IPS-18a (cell line): ENCODE results near the gene TTBK1.

Experiments
- H3K27ac ChIP-seq: one replicate; pipeline ENCODE4 v1.5.1; 2013; ENCODE audit warnings: low read length
- H3K27me3 ChIP-seq: one replicate; pipeline ENCODE4 v1.6.1; 2013; ENCODE audit warnings: mild to moderate bottlenecking, low read length; ENCODE audit not compliant: control insufficient read depth, insufficient read depth
- H3K36me3 ChIP-seq: one replicate; pipeline ENCODE4 v1.6.1; 2013; ENCODE audit warnings: low read depth, low read length; ENCODE audit not compliant: control insufficient read depth
- H3K4me1 ChIP-seq: one replicate; pipeline ENCODE4 v1.6.1; 2013; ENCODE audit warnings: low read depth, low read length; ENCODE audit not compliant: control insufficient read depth
- H3K4me3 ChIP-seq: one replicate; pipeline ENCODE4 v1.5.1; 2013; ENCODE audit warnings: low read length
- H3K9ac ChIP-seq: one replicate; pipeline ENCODE4 v1.6.1; 2013; ENCODE audit warnings: mild to moderate bottlenecking, low read length, moderate library complexity
- H3K9me3 ChIP-seq: one replicate; pipeline ENCODE4 v1.6.1; 2013; ENCODE audit warnings: low read depth, low read length; ENCODE audit not compliant: control insufficient read depth

The TTBK1 gene

DNA sequence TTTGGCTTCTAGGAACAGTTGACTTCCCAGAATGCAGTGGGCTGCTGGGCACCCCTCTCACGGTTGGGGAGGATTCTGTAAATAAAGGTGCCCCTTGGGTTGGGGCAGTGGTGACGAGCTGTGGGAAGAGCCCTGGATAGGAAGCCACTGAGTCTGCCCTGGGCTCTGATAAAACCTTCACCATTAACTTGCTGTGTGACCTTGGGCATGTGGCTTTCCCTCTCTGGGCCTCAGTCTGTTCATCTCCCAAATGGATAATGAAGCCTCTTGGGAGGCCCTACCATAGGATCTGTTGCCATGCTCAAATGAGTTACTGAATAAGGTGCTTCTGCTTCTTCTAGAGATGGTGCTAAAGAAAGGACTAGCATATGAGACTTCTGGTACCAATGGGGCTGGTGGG is 61.6 kb downstream of the TTBK1 start:
- Histone ChIP-seq H3K9ac (no peak overlapping the region), H3K4me1 (peaks cover 16% of the 10 kb centered on the region), H3K27me3 (peaks cover 5% of the 10 kb centered on the region), H3K4me3 (no peak overlapping the region), H3K36me3 (no peaks in the 10 kb centered on the region), H3K9me3 (no peaks in the 10 kb centered on the region), H3K27ac (no peak overlapping the region)

DNA sequence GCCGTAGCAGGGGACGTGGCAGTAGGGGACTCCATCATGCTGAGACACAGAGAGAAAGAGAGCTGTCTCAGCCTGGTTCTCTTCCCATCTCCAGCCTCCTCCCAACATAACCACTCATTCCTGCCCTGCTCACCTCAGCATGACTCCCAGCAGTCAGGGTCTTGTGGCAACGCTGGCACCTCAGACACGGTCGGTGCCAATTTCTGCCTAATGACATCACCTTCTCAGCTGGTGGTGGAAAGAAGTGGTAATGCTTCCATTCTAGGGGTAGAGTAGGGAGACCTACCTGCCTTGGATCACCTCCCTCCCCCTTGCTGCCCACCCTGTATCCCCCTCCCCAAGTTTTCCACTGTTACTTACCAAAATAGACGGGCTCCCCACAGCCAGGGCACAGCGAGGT is 62.8 kb downstream of the TTBK1 start:
- Histone ChIP-seq H3K9me3 (no peaks in the 10 kb centered on the region), H3K4me1 (peaks cover 16% of the 10 kb centered on the region), H3K36me3 (no peaks in the 10 kb centered on the region), H3K4me3 (no peak overlapping the region), H3K9ac (no peak overlapping the region), H3K27ac (no peak overlapping the region), H3K27me3 (peaks cover 5% of the 10 kb centered on the region)

DNA sequence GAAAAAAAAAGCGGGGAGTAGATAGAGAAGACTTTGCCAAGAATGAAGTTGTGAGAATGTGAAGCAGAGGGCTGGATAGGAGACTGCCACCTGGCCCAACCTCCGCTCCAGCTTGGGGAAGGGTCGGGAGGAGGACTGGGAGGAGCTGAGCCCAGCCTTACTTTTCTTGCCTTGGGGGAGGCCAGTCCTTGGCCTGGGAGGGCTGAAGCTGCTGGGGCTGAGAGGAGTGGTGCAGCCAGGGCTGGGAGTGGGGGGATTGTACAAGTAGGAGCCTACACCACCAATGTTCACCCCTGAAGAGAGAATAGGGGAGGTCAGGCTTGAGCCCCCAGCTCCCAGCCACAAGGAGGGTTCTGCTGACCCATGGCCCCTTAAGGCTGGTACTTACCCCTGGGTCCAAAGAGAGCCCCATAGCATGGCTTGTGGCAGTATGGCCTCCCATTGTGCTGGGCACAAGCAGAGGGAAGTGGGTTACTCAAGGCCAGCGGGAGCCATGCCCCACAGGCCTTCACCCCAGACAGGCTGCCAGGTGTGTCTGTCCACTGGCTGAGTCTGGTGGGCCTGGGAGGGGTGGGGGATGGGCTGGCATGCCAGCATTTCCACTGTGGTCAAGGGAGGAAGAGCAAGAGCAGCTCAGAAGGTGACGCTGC is 64.3 kb downstream of the TTBK1 start:
- Histone ChIP-seq H3K27me3 (peaks cover 5% of the 10 kb centered on the region), H3K9ac (no peak overlapping the region), H3K4me3 (peak overlapping the region; percentile 67), H3K9me3 (no peaks in the 10 kb centered on the region), H3K27ac (no peak overlapping the region), H3K36me3 (no peaks in the 10 kb centered on the region), H3K4me1 (peaks cover 16% of the 10 kb centered on the region)

DNA sequence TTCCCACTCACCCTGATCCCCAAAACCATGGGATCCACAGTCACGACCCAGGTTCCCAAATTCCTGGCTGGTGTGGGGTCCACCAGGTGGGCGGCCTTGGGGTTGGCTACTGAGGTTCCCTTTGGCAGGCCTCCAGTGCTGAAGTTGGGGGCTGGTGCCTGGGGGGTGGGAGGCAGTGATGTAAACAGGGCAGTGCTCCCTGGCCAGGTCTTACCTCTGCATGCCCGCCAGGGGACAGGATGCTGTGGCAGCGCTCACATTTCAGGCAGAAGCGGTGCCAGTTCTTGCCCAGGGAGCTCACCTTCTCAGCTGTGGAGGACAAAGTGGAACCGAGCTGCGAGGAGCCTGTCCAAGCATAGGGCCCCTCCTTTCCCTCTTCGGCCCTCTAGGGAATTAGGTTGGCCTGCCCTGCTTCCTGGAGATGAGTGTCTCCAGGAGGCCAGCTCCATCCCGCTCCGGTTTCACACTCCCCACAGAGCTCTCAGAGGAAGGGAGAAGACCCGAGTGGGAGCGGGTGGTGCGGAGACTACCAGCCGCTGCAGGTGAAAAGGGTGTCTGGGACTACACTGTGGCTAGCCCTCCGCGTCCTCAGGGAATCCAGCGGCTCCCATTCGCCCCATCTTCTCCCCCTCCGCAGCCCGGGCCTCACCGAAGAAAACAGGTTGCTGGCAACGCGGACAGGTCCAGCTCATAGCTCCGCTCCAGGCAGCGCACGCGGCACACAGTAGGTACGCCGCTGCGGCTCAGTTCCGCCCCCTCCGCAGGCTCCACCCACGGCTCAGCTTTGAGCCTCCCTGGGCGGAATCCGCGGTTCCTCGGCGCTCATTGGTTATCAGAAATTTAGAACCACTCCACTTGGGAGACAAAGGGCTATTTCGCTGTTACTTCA is 65.1 kb downstream of the TTBK1 start, which contains the start of gene CRIP3:
CRIP3 (minus strand) TSS at position 726 of the 889 bp plus-strand sequence; CDS start at position 692, 34 bp downstream.
- Histone ChIP-seq H3K4me1 (peaks cover 16% of the 10 kb centered on the region), H3K4me3 (peak within 1 kb of the TSS; percentile 67), H3K27ac (no peak within 1 kb of the TSS), H3K9me3 (no peaks in the 10 kb centered on the region), H3K9ac (peak within 1 kb of the TSS; percentile 74), H3K36me3 (no peaks in the 10 kb centered on the region), H3K27me3 (peaks cover 5% of the 10 kb centered on the region)

- Histone ChIP-seq H3K4me1 (peaks cover 16% of the 10 kb centered on the region), H3K9ac (peak overlapping the region; percentile 74), H3K27ac (no peak overlapping the region), H3K4me3 (peak overlapping the region; percentile 67), H3K27me3 (peaks cover 5% of the 10 kb centered on the region), H3K9me3 (no peaks in the 10 kb centered on the region), H3K36me3 (no peaks in the 10 kb centered on the region)
Measured at GRCh38 chr6:43308990-43309477, 65.8 kb downstream of the TTBK1 start.

DNA sequence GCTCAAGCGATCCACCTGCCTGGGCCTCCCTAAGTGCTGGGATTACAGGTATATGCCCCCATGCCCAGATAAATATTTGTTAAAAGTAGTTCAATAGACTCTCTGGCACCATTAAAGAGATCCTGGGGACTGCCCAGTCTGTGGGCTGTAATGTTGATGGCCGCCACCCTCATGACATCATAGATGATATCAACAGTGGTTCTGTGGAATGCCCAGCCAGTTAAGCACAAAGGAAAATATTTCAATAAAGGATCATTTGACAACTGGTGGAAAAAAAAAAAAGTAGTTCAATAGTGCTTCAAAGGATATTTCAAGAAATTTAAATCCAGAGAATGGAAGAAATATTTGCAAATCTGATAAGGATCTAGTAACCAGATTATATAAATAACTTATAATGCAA is 66.9 kb downstream of the TTBK1 start:
- peaks cover 15% of the 10 kb centered on the region for H3K4me1 ChIP-seq
- H3K27ac ChIP-seq, result no peak overlapping the region
- H3K27me3 ChIP-seq, result peaks cover 5% of the 10 kb centered on the region
- no peaks in the 10 kb centered on the region for H3K9me3 ChIP-seq
- no peak overlapping the region for H3K4me3 ChIP-seq
- H3K36me3 ChIP-seq, result no peaks in the 10 kb centered on the region
- no peak overlapping the region for H3K9ac ChIP-seq

GRCh38 chr6:43310624-43311023 is 67.3 kb downstream of the TTBK1 start:
- Histone ChIP-seq H3K27me3 (peaks cover 5% of the 10 kb centered on the region), H3K4me1 (peaks cover 11% of the 10 kb centered on the region), H3K9ac (no peak overlapping the region), H3K36me3 (no peaks in the 10 kb centered on the region), H3K27ac (no peak overlapping the region), H3K4me3 (no peak overlapping the region), H3K9me3 (no peaks in the 10 kb centered on the region)

DNA sequence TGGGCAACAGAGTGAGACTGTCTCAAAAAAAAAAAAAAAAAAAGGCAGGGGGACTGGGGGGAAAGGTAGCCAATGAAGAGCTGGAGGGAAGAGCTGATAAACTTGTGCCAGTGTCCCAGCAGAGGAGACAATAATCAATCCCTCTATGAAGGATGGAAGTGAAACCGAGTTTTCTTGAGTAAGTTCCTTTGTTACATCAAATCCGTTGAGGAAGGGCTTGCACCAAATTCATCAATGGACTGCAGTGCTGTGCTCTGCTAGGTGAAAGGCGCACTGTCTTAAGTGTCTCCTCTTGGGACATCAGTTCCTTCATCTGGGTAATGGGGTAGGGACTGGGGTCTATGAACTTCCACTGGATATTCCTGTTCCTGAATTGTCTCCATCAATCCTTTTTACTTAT is 68.4 kb downstream of the TTBK1 start:
- H3K27me3 ChIP-seq, result peaks cover 5% of the 10 kb centered on the region
- no peaks in the 10 kb centered on the region for H3K9me3 ChIP-seq
- no peak overlapping the region for H3K27ac ChIP-seq
- H3K4me3 ChIP-seq, result no peak overlapping the region
- H3K36me3 ChIP-seq, result no peaks in the 10 kb centered on the region
- H3K9ac ChIP-seq, result no peak overlapping the region
- H3K4me1 ChIP-seq, result peaks cover 11% of the 10 kb centered on the region

DNA sequence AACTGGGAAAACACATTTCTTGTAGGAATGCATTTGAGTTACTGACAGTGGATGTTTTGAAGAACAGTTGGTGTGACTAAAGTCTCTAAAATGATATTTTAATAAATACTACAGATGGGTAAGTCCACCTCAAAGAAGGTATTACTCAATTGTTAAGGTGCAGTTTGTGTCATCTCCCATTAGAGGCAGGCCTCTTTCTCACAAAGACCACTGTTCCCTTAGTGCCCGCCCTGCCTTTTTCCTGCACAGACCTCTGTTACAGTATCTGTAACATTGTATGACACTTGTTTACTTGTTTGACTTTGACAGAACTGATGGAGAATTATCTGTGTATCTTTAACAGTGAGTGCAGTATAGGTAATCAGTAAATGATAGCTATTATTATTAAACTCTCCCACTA is 70.5 kb downstream of the TTBK1 start:
- Histone ChIP-seq H3K27me3 (peaks cover 5% of the 10 kb centered on the region), H3K27ac (no peak overlapping the region), H3K4me1 (peaks cover 12% of the 10 kb centered on the region), H3K4me3 (no peak overlapping the region), H3K36me3 (no peaks in the 10 kb centered on the region), H3K9ac (no peak overlapping the region), H3K9me3 (no peaks in the 10 kb centered on the region)

- Histone ChIP-seq H3K9me3 (no peaks in the 10 kb centered on the region), H3K9ac (no peak overlapping the region)
Measured at GRCh38 chr6:43318011-43318410, 74.7 kb downstream of the TTBK1 start.

GRCh38 chr6:43325876-43326275 is 82.6 kb downstream of the TTBK1 start:
- H3K4me1 ChIP-seq, result no peaks in the 10 kb centered on the region

More at GRCh38 chr6:43318011-43318410, 74.7 kb downstream of the TTBK1 start:
- Histone ChIP-seq H3K4me1 (peaks cover 7% of the 10 kb centered on the region), H3K27me3 (no peaks in the 10 kb centered on the region), H3K27ac (no peak overlapping the region), H3K4me3 (no peak overlapping the region), H3K36me3 (no peaks in the 10 kb centered on the region)

More at GRCh38 chr6:43325876-43326275, 82.6 kb downstream of the TTBK1 start:
- no peaks in the 10 kb centered on the region for H3K27me3 ChIP-seq
- H3K27ac ChIP-seq, result no peak overlapping the region
- no peaks in the 10 kb centered on the region for H3K9me3 ChIP-seq
- H3K4me3 ChIP-seq, result no peak overlapping the region
- no peak overlapping the region for H3K9ac ChIP-seq
- no peaks in the 10 kb centered on the region for H3K36me3 ChIP-seq
